Dendritic cell treated with granulocyte-macrophage colony-stimulating factor and Interleukin-4, amounts not matched to agents 40 ng/mL and 50 ng/mL, for 4 days (primary cell): ENCODE results near the gene SPSB4.

Experiments
- H3K27ac Mint-ChIP-seq: one replicate; pipeline ENCODE4 v1.8.0; 2022; ENCODE audit warnings: mild to moderate bottlenecking, mixed read lengths
- H3K27me3 Mint-ChIP-seq: one replicate; pipeline ENCODE4 v1.8.0; 2022; ENCODE audit warnings: mild to moderate bottlenecking, mixed read lengths
- H3K36me3 Mint-ChIP-seq: one replicate; pipeline ENCODE4 v1.8.0; 2022; ENCODE audit warnings: low read depth, mixed read lengths
- H3K4me1 Mint-ChIP-seq: one replicate; pipeline ENCODE4 v1.8.0; 2022; ENCODE audit warnings: low read depth, mixed read lengths
- H3K4me3 Mint-ChIP-seq: one replicate; pipeline ENCODE4 v1.8.0; 2022; ENCODE audit warnings: mild to moderate bottlenecking, moderate library complexity, mixed read lengths
- H3K9me3 Mint-ChIP-seq: one replicate; pipeline ENCODE4 v1.8.0; 2022; ENCODE audit warnings: mixed read lengths
- intact Hi-C: fragments of 100-400 bp; cut with micrococcal nuclease; formaldehyde crosslinking; loops from one replicate; pipeline ENCODE4 v1.15.0; 2022

The SPSB4 gene

GRCh38 chr3:141089339-141090152, 38.4 kb downstream of the SPSB4 start:
- Mint-ChIP-seq H3K27ac (no peak overlapping the region), H3K36me3 (no peaks in the 10 kb centered on the region), H3K4me3 (no peak overlapping the region), H3K4me1 (no peaks in the 10 kb centered on the region), H3K9me3 (no peaks in the 10 kb centered on the region), H3K27me3 (no peaks in the 10 kb centered on the region)
- intact Hi-C loops = no loop called here

GRCh38 chr3:141091426-141091825, 40.3 kb downstream of the SPSB4 start:
- Mint-ChIP-seq H3K4me1 (no peaks in the 10 kb centered on the region), H3K27ac (no peak overlapping the region), H3K4me3 (no peak overlapping the region), H3K9me3 (no peaks in the 10 kb centered on the region), H3K36me3 (no peaks in the 10 kb centered on the region), H3K27me3 (peaks cover 3% of the 10 kb centered on the region)
- intact Hi-C loops = no loop called here

- intact Hi-C loops = no loop called here
- H3K27me3 Mint-ChIP-seq = peaks cover 3% of the 10 kb centered on the region
- no peaks in the 10 kb centered on the region for H3K36me3 Mint-ChIP-seq
- no peaks in the 10 kb centered on the region for H3K4me1 Mint-ChIP-seq
- no peaks in the 10 kb centered on the region for H3K9me3 Mint-ChIP-seq
- no peak overlapping the region for H3K4me3 Mint-ChIP-seq
- H3K27ac Mint-ChIP-seq = no peak overlapping the region
Observed at GRCh38 chr3:141092663-141093062, 41.5 kb downstream of the SPSB4 start.

- no peak overlapping the region for H3K4me3 Mint-ChIP-seq
- no peaks in the 10 kb centered on the region for H3K4me1 Mint-ChIP-seq
- intact Hi-C loops = no loop called here
- no peak overlapping the region for H3K27ac Mint-ChIP-seq
- H3K9me3 Mint-ChIP-seq = no peaks in the 10 kb centered on the region
- H3K27me3 Mint-ChIP-seq = peaks cover 3% of the 10 kb centered on the region
- H3K36me3 Mint-ChIP-seq = no peaks in the 10 kb centered on the region
Observed at GRCh38 chr3:141093397-141093796, 42.2 kb downstream of the SPSB4 start.

- no peaks in the 10 kb centered on the region for H3K9me3 Mint-ChIP-seq
- intact Hi-C loops = no loop called here
- H3K27me3 Mint-ChIP-seq = peaks cover 3% of the 10 kb centered on the region
- H3K4me3 Mint-ChIP-seq = no peak overlapping the region
- H3K36me3 Mint-ChIP-seq = no peaks in the 10 kb centered on the region
- H3K27ac Mint-ChIP-seq = no peak overlapping the region
- H3K4me1 Mint-ChIP-seq = no peaks in the 10 kb centered on the region
Observed at GRCh38 chr3:141093971-141094684, 43.0 kb downstream of the SPSB4 start.

- intact Hi-C loops = no loop called here
- Mint-ChIP-seq H3K27me3 (peaks cover 3% of the 10 kb centered on the region), H3K27ac (no peak overlapping the region), H3K4me1 (no peaks in the 10 kb centered on the region), H3K9me3 (no peaks in the 10 kb centered on the region), H3K36me3 (no peaks in the 10 kb centered on the region), H3K4me3 (no peak overlapping the region)
Observed at GRCh38 chr3:141094790-141095545, 43.8 kb downstream of the SPSB4 start.

- Mint-ChIP-seq H3K27ac (no peak overlapping the region), H3K27me3 (peaks cover 3% of the 10 kb centered on the region), H3K4me3 (no peak overlapping the region), H3K9me3 (no peaks in the 10 kb centered on the region), H3K4me1 (no peaks in the 10 kb centered on the region), H3K36me3 (no peaks in the 10 kb centered on the region)
- intact Hi-C loops = no loop called here
Observed at GRCh38 chr3:141095546-141095937, 44.4 kb downstream of the SPSB4 start.

GRCh38 chr3:141096164-141096563, 45.0 kb downstream of the SPSB4 start:
- H3K27me3 Mint-ChIP-seq = peaks cover 3% of the 10 kb centered on the region
- no peaks in the 10 kb centered on the region for H3K36me3 Mint-ChIP-seq
- no peak overlapping the region for H3K27ac Mint-ChIP-seq
- intact Hi-C loops = no loop called here
- H3K4me3 Mint-ChIP-seq = no peak overlapping the region
- no peaks in the 10 kb centered on the region for H3K4me1 Mint-ChIP-seq
- H3K9me3 Mint-ChIP-seq = no peaks in the 10 kb centered on the region

- H3K27ac Mint-ChIP-seq = no peak overlapping the region
- H3K36me3 Mint-ChIP-seq = no peaks in the 10 kb centered on the region
- H3K27me3 Mint-ChIP-seq = peaks cover 3% of the 10 kb centered on the region
- intact Hi-C loops = no loop called here
- no peaks in the 10 kb centered on the region for H3K9me3 Mint-ChIP-seq
- H3K4me1 Mint-ChIP-seq = no peaks in the 10 kb centered on the region
- no peak overlapping the region for H3K4me3 Mint-ChIP-seq
Observed at GRCh38 chr3:141096981-141097380, 45.8 kb downstream of the SPSB4 start.

GRCh38 chr3:141100112-141100511, 49.0 kb downstream of the SPSB4 start:
- no peak overlapping the region for H3K4me3 Mint-ChIP-seq
- peaks cover 3% of the 10 kb centered on the region for H3K27me3 Mint-ChIP-seq
- no peaks in the 10 kb centered on the region for H3K9me3 Mint-ChIP-seq
- H3K27ac Mint-ChIP-seq = no peak overlapping the region
- intact Hi-C loops = no loop called here
- H3K4me1 Mint-ChIP-seq = no peaks in the 10 kb centered on the region
- no peaks in the 10 kb centered on the region for H3K36me3 Mint-ChIP-seq

GRCh38 chr3:141100531-141101320, 49.6 kb downstream of the SPSB4 start:
- Mint-ChIP-seq H3K27ac (no peak overlapping the region), H3K4me1 (no peaks in the 10 kb centered on the region), H3K9me3 (no peaks in the 10 kb centered on the region), H3K36me3 (no peaks in the 10 kb centered on the region), H3K27me3 (no peaks in the 10 kb centered on the region), H3K4me3 (no peak overlapping the region)
- intact Hi-C loops = no loop called here

GRCh38 chr3:141102372-141102771, 51.2 kb downstream of the SPSB4 start:
- H3K36me3 Mint-ChIP-seq = no peaks in the 10 kb centered on the region
- intact Hi-C loops = no loop called here
- H3K27me3 Mint-ChIP-seq = no peaks in the 10 kb centered on the region
- H3K4me1 Mint-ChIP-seq = no peaks in the 10 kb centered on the region
- no peak overlapping the region for H3K4me3 Mint-ChIP-seq
- H3K9me3 Mint-ChIP-seq = no peaks in the 10 kb centered on the region
- no peak overlapping the region for H3K27ac Mint-ChIP-seq

GRCh38 chr3:141103067-141103466, 51.9 kb downstream of the SPSB4 start:
- no peaks in the 10 kb centered on the region for H3K27me3 Mint-ChIP-seq
- no peaks in the 10 kb centered on the region for H3K9me3 Mint-ChIP-seq
- no peaks in the 10 kb centered on the region for H3K4me1 Mint-ChIP-seq
- no peaks in the 10 kb centered on the region for H3K36me3 Mint-ChIP-seq
- intact Hi-C loops = no loop called here
- H3K27ac Mint-ChIP-seq = no peak overlapping the region
- no peak overlapping the region for H3K4me3 Mint-ChIP-seq
